ENCODE results near the gene RNF150.

The RNF150 gene

DNA sequence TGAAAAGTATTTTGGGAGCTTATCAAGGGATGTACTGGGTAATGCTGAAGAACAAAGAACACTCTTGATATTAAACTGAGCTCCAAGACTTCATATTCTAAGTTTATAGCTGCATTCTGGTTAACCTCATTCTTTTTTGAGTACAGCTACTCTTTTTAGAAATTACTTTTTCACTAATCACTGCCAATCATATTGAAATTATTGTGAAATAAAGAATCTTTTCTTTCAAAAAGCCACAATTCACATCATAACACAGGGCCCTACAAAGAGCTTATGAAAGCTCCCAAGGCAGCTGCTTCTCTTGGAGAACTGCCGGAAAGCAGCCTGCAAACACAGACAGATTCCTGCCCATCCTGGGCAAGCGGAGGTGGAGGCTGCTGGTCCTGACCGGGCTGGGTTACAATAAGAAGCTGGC, 121.4 kb downstream of the RNF150 start:
- in situ Hi-C loops (cut with HindIII; ENCODE audit: low pct_ligation_motif_present, low sequenced_read_pairs): no loop called here
- Histone ChIP-seq H3K27me3 (replicated peaks) (no peaks in the 10 kb centered on the region), H3K27ac (no peak overlapping the region), H3K36me3 (replicated peaks) (no peaks in the 10 kb centered on the region), H3K4me3 (ENCODE audit: low read depth, low read length) (no peak overlapping the region)
- no peak for DNase-seq
- TF ChIP-seq, protein P1, sequence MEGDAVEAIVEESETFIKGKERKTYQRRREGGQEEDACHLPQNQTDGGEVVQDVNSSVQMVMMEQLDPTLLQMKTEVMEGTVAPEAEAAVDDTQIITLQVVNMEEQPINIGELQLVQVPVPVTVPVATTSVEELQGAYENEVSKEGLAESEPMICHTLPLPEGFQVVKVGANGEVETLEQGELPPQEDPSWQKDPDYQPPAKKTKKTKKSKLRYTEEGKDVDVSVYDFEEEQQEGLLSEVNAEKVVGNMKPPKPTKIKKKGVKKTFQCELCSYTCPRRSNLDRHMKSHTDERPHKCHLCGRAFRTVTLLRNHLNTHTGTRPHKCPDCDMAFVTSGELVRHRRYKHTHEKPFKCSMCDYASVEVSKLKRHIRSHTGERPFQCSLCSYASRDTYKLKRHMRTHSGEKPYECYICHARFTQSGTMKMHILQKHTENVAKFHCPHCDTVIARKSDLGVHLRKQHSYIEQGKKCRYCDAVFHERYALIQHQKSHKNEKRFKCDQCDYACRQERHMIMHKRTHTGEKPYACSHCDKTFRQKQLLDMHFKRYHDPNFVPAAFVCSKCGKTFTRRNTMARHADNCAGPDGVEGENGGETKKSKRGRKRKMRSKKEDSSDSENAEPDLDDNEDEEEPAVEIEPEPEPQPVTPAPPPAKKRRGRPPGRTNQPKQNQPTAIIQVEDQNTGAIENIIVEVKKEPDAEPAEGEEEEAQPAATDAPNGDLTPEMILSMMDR (IDR thresholded peaks at IDR 0.05; ENCODE audit: low read depth, low read length, missing control alignments): no peak

DNA sequence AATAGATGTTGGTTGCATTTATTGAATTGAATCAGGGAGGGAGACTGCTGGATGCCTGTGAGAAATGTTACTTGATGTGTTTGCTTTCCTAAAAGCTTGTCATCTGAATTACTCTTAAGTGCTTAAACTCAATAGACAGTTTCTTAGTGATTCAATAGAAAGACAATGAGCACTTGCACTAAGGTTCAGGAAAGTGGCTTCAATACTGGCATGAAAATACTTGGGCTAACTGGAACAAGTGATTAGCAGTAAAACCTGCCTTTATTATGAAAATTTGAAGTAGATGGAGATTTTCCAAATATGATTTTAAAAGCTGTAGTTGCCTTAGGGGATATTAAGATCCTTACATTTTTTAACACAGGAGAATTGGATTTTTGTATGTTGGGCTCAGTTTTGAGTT, 123.3 kb downstream of the RNF150 start:
- H3K4me3 ChIP-seq (ENCODE audit: low read depth, low read length): no peak overlapping the region
- TF ChIP-seq, protein P1 (IDR thresholded peaks at IDR 0.05; ENCODE audit: low read depth, low read length, missing control alignments): no peak
- no peaks in the 10 kb centered on the region for H3K36me3 ChIP-seq (replicated peaks)
- no peak overlapping the region for H3K27ac ChIP-seq
- in situ Hi-C loops (cut with HindIII; ENCODE audit: low pct_ligation_motif_present, low sequenced_read_pairs): no loop called here
- H3K27me3 ChIP-seq (replicated peaks): no peaks in the 10 kb centered on the region
- no peak for DNase-seq

DNA sequence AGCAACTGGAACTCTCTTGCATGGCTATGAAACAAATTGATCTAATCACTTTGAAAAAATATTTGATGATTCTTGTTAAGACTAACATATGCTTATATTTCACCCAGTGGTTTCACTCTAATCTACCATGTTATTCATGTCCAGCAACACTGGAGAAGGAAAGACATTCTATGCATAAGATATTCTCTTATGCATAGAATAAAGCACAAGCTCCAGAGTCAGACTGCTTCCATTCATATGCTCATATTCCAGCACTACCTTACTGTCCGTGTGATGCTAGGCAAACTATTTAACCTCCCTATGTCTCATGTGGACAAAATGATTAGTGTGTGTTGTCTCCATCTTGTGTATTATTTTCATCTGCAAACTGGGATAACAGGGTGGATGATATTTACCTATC, 124.1 kb downstream of the RNF150 start:
- Histone ChIP-seq H3K36me3 (replicated peaks) (no peaks in the 10 kb centered on the region), H3K27me3 (replicated peaks) (no peaks in the 10 kb centered on the region), H3K27ac (no peak overlapping the region), H3K4me3 (ENCODE audit: low read depth, low read length) (no peak overlapping the region)
- TF ChIP-seq, protein P1 (IDR thresholded peaks at IDR 0.05; ENCODE audit: low read depth, low read length, missing control alignments): no peak
- in situ Hi-C loops (cut with HindIII; ENCODE audit: low pct_ligation_motif_present, low sequenced_read_pairs): no loop called here
- no peak for DNase-seq

DNA sequence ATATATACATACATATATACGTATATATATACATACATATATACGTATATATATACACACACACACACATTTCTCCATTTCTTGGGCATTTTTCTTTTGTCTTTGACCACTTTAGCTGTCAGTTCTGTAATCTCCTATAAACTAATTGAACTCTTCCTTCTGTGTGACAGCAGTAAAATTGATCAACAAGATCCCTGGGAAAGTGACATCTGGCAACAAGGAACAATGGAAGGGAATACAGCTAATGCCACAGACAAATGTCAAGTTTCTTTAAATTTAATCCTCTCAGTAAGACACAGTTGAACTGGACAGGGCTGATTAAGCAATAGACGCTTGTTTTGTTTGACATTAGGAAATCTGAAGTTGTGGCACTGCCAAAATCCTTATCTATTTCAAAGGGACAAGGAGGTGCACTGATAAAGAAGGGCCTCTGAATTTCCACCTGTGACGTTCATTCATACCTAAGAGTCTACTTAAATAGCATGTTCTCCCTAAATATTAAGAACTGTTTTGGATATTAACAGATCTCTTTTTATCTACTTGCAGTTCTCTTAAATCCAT, 126.9 kb downstream of the RNF150 start:
- H3K27ac ChIP-seq: no peak overlapping the region
- no peak for DNase-seq
- H3K36me3 ChIP-seq (replicated peaks): no peaks in the 10 kb centered on the region
- TF ChIP-seq, protein P1 (IDR thresholded peaks at IDR 0.05; ENCODE audit: low read depth, low read length, missing control alignments): no peak
- in situ Hi-C loops (cut with HindIII; ENCODE audit: low pct_ligation_motif_present, low sequenced_read_pairs): no loop called here
- H3K4me3 ChIP-seq (ENCODE audit: low read depth, low read length): no peak overlapping the region
- no peaks in the 10 kb centered on the region for H3K27me3 ChIP-seq (replicated peaks)

DNA sequence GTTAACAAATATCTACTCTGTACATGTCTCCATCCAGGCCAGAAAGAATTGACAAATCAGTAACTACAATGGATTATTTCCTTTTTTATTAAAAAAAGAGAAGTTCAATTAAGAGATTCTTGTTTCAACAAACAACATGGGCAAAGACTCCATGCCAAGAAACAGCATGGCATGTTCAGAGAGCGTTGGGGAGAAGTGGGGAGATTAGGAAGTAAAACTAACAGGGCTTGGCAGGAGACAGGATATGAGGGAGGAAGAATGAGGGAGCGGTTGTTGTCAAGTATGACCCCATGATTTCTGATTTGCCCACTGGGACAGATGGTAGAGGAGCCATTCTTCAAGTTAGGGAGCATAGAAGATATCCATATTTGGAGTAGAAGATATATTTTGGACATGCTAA, 128.4 kb downstream of the RNF150 start:
- no peaks in the 10 kb centered on the region for H3K27me3 ChIP-seq (replicated peaks)
- no peaks in the 10 kb centered on the region for H3K36me3 ChIP-seq (replicated peaks)
- in situ Hi-C loops (cut with HindIII; ENCODE audit: low pct_ligation_motif_present, low sequenced_read_pairs): no loop called here
- H3K4me3 ChIP-seq (ENCODE audit: low read depth, low read length): no peak overlapping the region
- no peak for DNase-seq
- TF ChIP-seq, protein P1 (IDR thresholded peaks at IDR 0.05; ENCODE audit: low read depth, low read length, missing control alignments): no peak
- H3K27ac ChIP-seq: no peak overlapping the region

DNA sequence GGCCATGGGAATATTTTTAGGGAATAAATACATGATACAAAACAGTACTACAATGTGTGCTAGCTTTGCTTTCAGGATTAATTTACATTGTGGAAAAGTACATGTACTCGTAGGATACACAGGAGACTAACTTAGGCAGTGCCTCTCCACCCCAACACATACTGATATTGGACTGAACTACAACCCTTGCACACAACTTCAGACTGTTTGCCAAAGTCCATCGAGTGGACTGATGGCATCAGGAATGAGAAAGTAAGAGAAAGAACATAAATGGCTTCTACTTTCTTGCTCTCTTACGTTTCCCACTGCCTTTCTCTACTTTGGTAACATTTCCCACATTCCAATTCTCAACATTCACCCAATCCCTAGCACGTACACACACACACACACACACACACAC, 130.1 kb downstream of the RNF150 start:
- Histone ChIP-seq H3K4me3 (ENCODE audit: low read depth, low read length) (no peak overlapping the region), H3K27me3 (replicated peaks) (no peaks in the 10 kb centered on the region), H3K36me3 (replicated peaks) (no peaks in the 10 kb centered on the region), H3K27ac (no peak overlapping the region)
- TF ChIP-seq, protein P1 (IDR thresholded peaks at IDR 0.05; ENCODE audit: low read depth, low read length, missing control alignments): no peak
- in situ Hi-C loops (cut with HindIII; ENCODE audit: low pct_ligation_motif_present, low sequenced_read_pairs): no loop called here
- no peak for DNase-seq
